GM12878 (cell line): Measurements from ENCODE around the gene AP2A2.

Experiments
- EGR1 ChIP-seq, 2 experiments: IDR thresholded peaks; 1 replicate in 1 of 2; 2 replicates in 1 of 2; pipeline ENCODE4 v1.6.1; 2011 to 2012; ENCODE audit warnings: low read depth in 2 of 2, low read length in 2 of 2, borderline replicate concordance in 1 of 2, mild to moderate bottlenecking in 1 of 2, moderate library complexity in 1 of 2
- EZH2 ChIP-seq: IDR thresholded peaks from 2 replicates; pipeline ENCODE4 v1.6.1; 2012; ENCODE audit warnings: low read depth, mild to moderate bottlenecking, control low read depth, inconsistent platforms, low read length, borderline replicate concordance; ENCODE audit not compliant: control insufficient read depth
- FOS ChIP-seq: IDR thresholded peaks from 3 replicates; pipeline ENCODE4 v1.6.1; 2011; ENCODE audit warnings: borderline replicate concordance; ENCODE audit not compliant: insufficient read length; ENCODE audit errors: extremely low read depth
- POLR2AphosphoS2 ChIP-seq: IDR thresholded peaks from 2 replicates; pipeline ENCODE4 v1.6.1; 2011; ENCODE audit warnings: low read depth, mild to moderate bottlenecking, low read length, improper control_type of control experiment, moderate library complexity
- SP1 ChIP-seq: IDR thresholded peaks from one replicate; pipeline ENCODE4 v1.6.1; 2011; ENCODE audit warnings: low read depth, low read length
- SREBF2 ChIP-seq: IDR thresholded peaks from 2 replicates; pipeline ENCODE4 v1.6.1; 2012; ENCODE audit warnings: mild to moderate bottlenecking, low read length
- TF ChIP-seq, protein P1 (sequence below), 3 experiments: IDR thresholded peaks in 2 of 3; conservative IDR thresholded peaks in 1 of 3; 2 replicates each; pipeline ENCODE4 v1.5.1; 2011; ENCODE audit warnings: low read depth in 3 of 3, low read length in 3 of 3, mild to moderate bottlenecking in 3 of 3, control low read depth in 2 of 3, moderate library complexity in 2 of 3, inconsistent platforms in 1 of 3, mixed read lengths in 1 of 3; ENCODE audit not compliant: control insufficient read depth in 2 of 3, insufficient read depth in 1 of 3; ENCODE audit errors: extremely low read depth in 1 of 3
- TF ChIP-seq, protein P2 (sequence below): IDR thresholded peaks from 2 replicates; pipeline ENCODE4 v1.6.1; 2011; ENCODE audit warnings: mild to moderate bottlenecking, low read depth, low read length, moderate library complexity; ENCODE audit not compliant: insufficient replicate concordance
- TF ChIP-seq, protein P3 (sequence below): IDR thresholded peaks from 2 replicates; pipeline ENCODE4 v1.6.1; 2012; ENCODE audit warnings: low read depth, low read length, improper control_type of control experiment
- TF ChIP-seq, protein P4 (sequence below): IDR thresholded peaks from 2 replicates; pipeline ENCODE4 v1.6.1; 2011; ENCODE audit warnings: borderline replicate concordance, low read depth, mild to moderate bottlenecking, moderate library complexity, mixed read lengths, low read length; ENCODE audit not compliant: insufficient read depth; ENCODE audit errors: extremely low read length
- TF ChIP-seq, protein P5 (sequence below): fragments of 450-650 bp; IDR thresholded peaks from 2 replicates; pipeline ENCODE4 v1.6.1; 2017; ENCODE audit warnings: mild to moderate bottlenecking
- TF ChIP-seq, protein P6 (sequence below): IDR thresholded peaks from 2 replicates; pipeline ENCODE4 v1.6.1; 2011; ENCODE audit warnings: low read depth, low read length, improper control_type of control experiment, borderline replicate concordance
- TF ChIP-seq, protein P7 (sequence below): fragments of 450-650 bp; formaldehyde crosslinking; IDR thresholded peaks from 2 replicates; pipeline ENCODE4 v1.4.0; 2020; ENCODE audit warnings: mild to moderate bottlenecking, moderate library complexity
- TF ChIP-seq, protein P8 (sequence below): fragments of 450-650 bp; formaldehyde crosslinking; IDR thresholded peaks from 2 replicates; pipeline ENCODE4 v1.4.0; 2022; ENCODE audit warnings: mild to moderate bottlenecking, moderate library complexity

DNA sequence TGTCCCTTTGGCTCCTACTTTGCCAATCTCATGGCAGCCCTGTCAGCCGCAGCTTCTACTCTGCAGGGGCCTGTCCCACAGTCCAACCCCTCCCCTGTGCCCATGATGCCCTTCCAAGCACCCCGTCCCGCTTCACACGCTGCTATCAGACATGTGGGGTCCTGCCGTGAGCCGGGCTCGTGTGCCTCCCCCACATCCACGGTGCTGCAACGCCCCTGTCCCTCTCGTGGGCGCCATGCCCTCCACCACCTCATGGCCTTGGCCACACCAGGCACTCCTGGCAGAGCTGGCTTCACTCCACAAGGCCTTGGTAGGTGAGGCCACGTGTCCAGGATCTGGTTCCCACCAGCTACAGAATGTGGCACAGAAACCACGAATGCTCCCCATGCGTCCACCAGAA, 38.1 kb upstream of the AP2A2 start:
- TF ChIP-seq, protein P1, sequence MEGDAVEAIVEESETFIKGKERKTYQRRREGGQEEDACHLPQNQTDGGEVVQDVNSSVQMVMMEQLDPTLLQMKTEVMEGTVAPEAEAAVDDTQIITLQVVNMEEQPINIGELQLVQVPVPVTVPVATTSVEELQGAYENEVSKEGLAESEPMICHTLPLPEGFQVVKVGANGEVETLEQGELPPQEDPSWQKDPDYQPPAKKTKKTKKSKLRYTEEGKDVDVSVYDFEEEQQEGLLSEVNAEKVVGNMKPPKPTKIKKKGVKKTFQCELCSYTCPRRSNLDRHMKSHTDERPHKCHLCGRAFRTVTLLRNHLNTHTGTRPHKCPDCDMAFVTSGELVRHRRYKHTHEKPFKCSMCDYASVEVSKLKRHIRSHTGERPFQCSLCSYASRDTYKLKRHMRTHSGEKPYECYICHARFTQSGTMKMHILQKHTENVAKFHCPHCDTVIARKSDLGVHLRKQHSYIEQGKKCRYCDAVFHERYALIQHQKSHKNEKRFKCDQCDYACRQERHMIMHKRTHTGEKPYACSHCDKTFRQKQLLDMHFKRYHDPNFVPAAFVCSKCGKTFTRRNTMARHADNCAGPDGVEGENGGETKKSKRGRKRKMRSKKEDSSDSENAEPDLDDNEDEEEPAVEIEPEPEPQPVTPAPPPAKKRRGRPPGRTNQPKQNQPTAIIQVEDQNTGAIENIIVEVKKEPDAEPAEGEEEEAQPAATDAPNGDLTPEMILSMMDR (IDR thresholded peaks at IDR 0.05 in 2 of 3, conservative IDR thresholded peaks at IDR 0.05 in 1 of 3; ENCODE audit: control insufficient read depth in 2 of 3, extremely low read depth in 1 of 3, insufficient read depth in 1 of 3, low read depth in 3 of 3, low read length in 3 of 3) = no peak
- no peak for TF ChIP-seq SREBF2
- no peak for TF ChIP-seq POLR2AphosphoS2
- no peak for TF ChIP-seq EZH2
- TF ChIP-seq, protein P2, sequence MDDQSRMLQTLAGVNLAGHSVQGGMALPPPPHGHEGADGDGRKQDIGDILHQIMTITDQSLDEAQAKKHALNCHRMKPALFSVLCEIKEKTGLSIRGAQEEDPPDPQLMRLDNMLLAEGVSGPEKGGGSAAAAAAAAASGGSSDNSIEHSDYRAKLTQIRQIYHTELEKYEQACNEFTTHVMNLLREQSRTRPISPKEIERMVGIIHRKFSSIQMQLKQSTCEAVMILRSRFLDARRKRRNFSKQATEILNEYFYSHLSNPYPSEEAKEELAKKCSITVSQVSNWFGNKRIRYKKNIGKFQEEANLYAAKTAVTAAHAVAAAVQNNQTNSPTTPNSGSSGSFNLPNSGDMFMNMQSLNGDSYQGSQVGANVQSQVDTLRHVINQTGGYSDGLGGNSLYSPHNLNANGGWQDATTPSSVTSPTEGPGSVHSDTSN = no peak
- TF ChIP-seq FOS = no peak
- TF ChIP-seq, protein P3, sequence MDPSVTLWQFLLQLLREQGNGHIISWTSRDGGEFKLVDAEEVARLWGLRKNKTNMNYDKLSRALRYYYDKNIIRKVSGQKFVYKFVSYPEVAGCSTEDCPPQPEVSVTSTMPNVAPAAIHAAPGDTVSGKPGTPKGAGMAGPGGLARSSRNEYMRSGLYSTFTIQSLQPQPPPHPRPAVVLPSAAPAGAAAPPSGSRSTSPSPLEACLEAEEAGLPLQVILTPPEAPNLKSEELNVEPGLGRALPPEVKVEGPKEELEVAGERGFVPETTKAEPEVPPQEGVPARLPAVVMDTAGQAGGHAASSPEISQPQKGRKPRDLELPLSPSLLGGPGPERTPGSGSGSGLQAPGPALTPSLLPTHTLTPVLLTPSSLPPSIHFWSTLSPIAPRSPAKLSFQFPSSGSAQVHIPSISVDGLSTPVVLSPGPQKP = no peak
- TF ChIP-seq, protein P4, sequence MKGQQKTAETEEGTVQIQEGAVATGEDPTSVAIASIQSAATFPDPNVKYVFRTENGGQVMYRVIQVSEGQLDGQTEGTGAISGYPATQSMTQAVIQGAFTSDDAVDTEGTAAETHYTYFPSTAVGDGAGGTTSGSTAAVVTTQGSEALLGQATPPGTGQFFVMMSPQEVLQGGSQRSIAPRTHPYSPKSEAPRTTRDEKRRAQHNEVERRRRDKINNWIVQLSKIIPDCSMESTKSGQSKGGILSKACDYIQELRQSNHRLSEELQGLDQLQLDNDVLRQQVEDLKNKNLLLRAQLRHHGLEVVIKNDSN = no peak
- no peak for TF ChIP-seq EGR1 (IDR thresholded peaks at IDR 0.05; ENCODE audit: borderline replicate concordance in 1 of 2, low read depth in 2 of 2, low read length in 2 of 2)
- TF ChIP-seq, protein P5, sequence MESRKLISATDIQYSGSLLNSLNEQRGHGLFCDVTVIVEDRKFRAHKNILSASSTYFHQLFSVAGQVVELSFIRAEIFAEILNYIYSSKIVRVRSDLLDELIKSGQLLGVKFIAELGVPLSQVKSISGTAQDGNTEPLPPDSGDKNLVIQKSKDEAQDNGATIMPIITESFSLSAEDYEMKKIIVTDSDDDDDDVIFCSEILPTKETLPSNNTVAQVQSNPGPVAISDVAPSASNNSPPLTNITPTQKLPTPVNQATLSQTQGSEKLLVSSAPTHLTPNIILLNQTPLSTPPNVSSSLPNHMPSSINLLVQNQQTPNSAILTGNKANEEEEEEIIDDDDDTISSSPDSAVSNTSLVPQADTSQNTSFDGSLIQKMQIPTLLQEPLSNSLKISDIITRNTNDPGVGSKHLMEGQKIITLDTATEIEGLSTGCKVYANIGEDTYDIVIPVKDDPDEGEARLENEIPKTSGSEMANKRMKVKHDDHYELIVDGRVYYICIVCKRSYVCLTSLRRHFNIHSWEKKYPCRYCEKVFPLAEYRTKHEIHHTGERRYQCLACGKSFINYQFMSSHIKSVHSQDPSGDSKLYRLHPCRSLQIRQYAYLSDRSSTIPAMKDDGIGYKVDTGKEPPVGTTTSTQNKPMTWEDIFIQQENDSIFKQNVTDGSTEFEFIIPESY = no peak
- TF ChIP-seq, protein P6, sequence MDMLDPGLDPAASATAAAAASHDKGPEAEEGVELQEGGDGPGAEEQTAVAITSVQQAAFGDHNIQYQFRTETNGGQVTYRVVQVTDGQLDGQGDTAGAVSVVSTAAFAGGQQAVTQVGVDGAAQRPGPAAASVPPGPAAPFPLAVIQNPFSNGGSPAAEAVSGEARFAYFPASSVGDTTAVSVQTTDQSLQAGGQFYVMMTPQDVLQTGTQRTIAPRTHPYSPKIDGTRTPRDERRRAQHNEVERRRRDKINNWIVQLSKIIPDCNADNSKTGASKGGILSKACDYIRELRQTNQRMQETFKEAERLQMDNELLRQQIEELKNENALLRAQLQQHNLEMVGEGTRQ = no peak
- TF ChIP-seq, protein P7, sequence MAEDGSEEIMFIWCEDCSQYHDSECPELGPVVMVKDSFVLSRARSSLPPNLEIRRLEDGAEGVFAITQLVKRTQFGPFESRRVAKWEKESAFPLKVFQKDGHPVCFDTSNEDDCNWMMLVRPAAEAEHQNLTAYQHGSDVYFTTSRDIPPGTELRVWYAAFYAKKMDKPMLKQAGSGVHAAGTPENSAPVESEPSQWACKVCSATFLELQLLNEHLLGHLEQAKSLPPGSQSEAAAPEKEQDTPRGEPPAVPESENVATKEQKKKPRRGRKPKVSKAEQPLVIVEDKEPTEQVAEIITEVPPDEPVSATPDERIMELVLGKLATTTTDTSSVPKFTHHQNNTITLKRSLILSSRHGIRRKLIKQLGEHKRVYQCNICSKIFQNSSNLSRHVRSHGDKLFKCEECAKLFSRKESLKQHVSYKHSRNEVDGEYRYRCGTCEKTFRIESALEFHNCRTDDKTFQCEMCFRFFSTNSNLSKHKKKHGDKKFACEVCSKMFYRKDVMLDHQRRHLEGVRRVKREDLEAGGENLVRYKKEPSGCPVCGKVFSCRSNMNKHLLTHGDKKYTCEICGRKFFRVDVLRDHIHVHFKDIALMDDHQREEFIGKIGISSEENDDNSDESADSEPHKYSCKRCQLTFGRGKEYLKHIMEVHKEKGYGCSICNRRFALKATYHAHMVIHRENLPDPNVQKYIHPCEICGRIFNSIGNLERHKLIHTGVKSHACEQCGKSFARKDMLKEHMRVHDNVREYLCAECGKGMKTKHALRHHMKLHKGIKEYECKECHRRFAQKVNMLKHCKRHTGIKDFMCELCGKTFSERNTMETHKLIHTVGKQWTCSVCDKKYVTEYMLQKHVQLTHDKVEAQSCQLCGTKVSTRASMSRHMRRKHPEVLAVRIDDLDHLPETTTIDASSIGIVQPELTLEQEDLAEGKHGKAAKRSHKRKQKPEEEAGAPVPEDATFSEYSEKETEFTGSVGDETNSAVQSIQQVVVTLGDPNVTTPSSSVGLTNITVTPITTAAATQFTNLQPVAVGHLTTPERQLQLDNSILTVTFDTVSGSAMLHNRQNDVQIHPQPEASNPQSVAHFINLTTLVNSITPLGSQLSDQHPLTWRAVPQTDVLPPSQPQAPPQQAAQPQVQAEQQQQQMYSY (CRISPR knock-in tag) = no peak
- no peak for TF ChIP-seq SP1
- TF ChIP-seq, protein P8, sequence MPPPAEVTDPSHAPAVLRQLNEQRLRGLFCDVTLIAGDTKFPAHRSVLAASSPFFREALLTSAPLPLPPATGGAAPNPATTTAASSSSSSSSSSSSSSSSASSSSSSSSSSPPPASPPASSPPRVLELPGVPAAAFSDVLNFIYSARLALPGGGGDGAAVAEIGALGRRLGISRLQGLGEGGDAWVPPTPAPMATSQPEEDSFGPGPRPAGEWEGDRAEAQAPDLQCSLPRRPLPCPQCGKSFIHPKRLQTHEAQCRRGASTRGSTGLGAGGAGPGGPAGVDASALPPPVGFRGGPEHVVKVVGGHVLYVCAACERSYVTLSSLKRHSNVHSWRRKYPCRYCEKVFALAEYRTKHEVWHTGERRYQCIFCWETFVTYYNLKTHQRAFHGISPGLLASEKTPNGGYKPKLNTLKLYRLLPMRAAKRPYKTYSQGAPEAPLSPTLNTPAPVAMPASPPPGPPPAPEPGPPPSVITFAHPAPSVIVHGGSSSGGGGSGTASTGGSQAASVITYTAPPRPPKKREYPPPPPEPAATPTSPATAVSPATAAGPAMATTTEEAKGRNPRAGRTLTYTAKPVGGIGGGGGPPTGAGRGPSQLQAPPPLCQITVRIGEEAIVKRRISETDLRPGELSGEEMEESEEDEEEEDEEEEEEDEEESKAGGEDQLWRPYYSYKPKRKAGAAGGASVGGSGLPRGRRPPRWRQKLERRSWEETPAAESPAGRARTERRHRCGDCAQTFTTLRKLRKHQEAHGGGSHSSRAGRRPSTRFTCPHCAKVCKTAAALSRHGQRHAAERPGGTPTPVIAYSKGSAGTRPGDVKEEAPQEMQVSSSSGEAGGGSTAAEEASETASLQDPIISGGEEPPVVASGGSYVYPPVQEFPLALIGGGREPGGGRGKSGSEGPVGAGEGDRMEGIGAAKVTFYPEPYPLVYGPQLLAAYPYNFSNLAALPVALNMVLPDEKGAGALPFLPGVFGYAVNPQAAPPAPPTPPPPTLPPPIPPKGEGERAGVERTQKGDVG (CRISPR knock-in tag) = no peak
